Ectodermal cell (in vitro differentiated cells): ENCODE measurements around the gene TIMP3.

Experiments used
- H3K27ac ChIP-seq: 2 replicates; pipeline ENCODE4 v1.7.0; 2013; ENCODE audit warnings: mild to moderate bottlenecking, low read depth, low read length; ENCODE audit not compliant: insufficient read depth, poor library complexity, severe bottlenecking
- H3K27me3 ChIP-seq: 2 replicates; pipeline ENCODE4 v1.7.0; 2013; ENCODE audit warnings: mild to moderate bottlenecking, low read length; ENCODE audit not compliant: insufficient read depth, control insufficient read depth, poor library complexity, severe bottlenecking
- H3K36me3 ChIP-seq: one replicate; pipeline ENCODE4 v1.7.0; 2013; ENCODE audit warnings: low read length; ENCODE audit not compliant: control insufficient read depth, insufficient read depth
- H3K4me1 ChIP-seq: one replicate; pipeline ENCODE4 v1.7.0; 2013; ENCODE audit warnings: low read length; ENCODE audit not compliant: control insufficient read depth, insufficient read depth
- H3K4me3 ChIP-seq: 2 replicates; pipeline ENCODE4 v1.7.0; 2013; ENCODE audit warnings: low read depth, low read length, control low read depth; ENCODE audit not compliant: insufficient read depth
- H3K9me3 ChIP-seq: 2 replicates; pipeline ENCODE4 v1.7.0; 2013; ENCODE audit warnings: mild to moderate bottlenecking, low read length, moderate library complexity; ENCODE audit not compliant: control insufficient read depth
- WGBS, 2 experiments: methylation state at CpG; one replicate each; pipeline ENCODE4 v1.1.7; 2013; ENCODE audit warnings: missing lambda C conversion rate in 2 of 2; 5-methylcytosine and 5-hydroxymethylcytosine counted together

Gene TIMP3

GRCh38 chr22:32852395-32853251, 51.1 kb downstream of the TIMP3 start:
- Histone ChIP-seq H3K4me1 (no peaks in the 10 kb centered on the region), H3K9me3 (no peaks in the 10 kb centered on the region), H3K4me3 (no peak overlapping the region), H3K27ac (no peak overlapping the region), H3K27me3 (no peaks in the 10 kb centered on the region), H3K36me3 (no peaks in the 10 kb centered on the region)
- 85 to 89% methylated on average over 10 of the region's 10 CpGs for WGBS, 2 experiments

- H3K27me3 ChIP-seq: no peaks in the 10 kb centered on the region
- WGBS, 2 experiments: 87 to 95% methylated on average over 1 to 2 of the region's 2 CpGs
- no peak overlapping the region for H3K27ac ChIP-seq
- no peak overlapping the region for H3K4me3 ChIP-seq
- no peaks in the 10 kb centered on the region for H3K36me3 ChIP-seq
- no peaks in the 10 kb centered on the region for H3K4me1 ChIP-seq
- H3K9me3 ChIP-seq: no peaks in the 10 kb centered on the region
Observed at GRCh38 chr22:32853662-32854061, 52.2 kb downstream of the TIMP3 start.

- Histone ChIP-seq H3K9me3 (no peaks in the 10 kb centered on the region), H3K4me3 (no peak overlapping the region), H3K4me1 (no peaks in the 10 kb centered on the region), H3K27me3 (no peaks in the 10 kb centered on the region), H3K27ac (no peak overlapping the region), H3K36me3 (no peaks in the 10 kb centered on the region)
- WGBS, 2 experiments: 93 to 95% methylated on average over 14 of the region's 14 CpGs
Observed at GRCh38 chr22:32854351-32854804, 52.9 kb downstream of the TIMP3 start.

- Histone ChIP-seq H3K36me3 (no peaks in the 10 kb centered on the region), H3K9me3 (no peaks in the 10 kb centered on the region), H3K4me3 (no peak overlapping the region), H3K27me3 (no peaks in the 10 kb centered on the region), H3K27ac (no peak overlapping the region), H3K4me1 (no peaks in the 10 kb centered on the region)
- 91 to 93% methylated on average over 7 to 8 of the region's 8 CpGs for WGBS, 2 experiments
Observed at GRCh38 chr22:32855045-32855756, 53.7 kb downstream of the TIMP3 start.

- H3K4me1 ChIP-seq: no peaks in the 10 kb centered on the region
- no peak overlapping the region for H3K4me3 ChIP-seq
- WGBS, 2 experiments: 96% methylated on average over 3 of the region's 3 CpGs
- H3K9me3 ChIP-seq: no peaks in the 10 kb centered on the region
- no peaks in the 10 kb centered on the region for H3K36me3 ChIP-seq
- H3K27ac ChIP-seq: no peak overlapping the region
- no peaks in the 10 kb centered on the region for H3K27me3 ChIP-seq
Observed at GRCh38 chr22:32858121-32858703, 56.7 kb downstream of the TIMP3 start.

- no peak overlapping the region for H3K27ac ChIP-seq
- no peaks in the 10 kb centered on the region for H3K36me3 ChIP-seq
- no peak overlapping the region for H3K4me3 ChIP-seq
- H3K27me3 ChIP-seq: no peaks in the 10 kb centered on the region
- no peaks in the 10 kb centered on the region for H3K9me3 ChIP-seq
- no peaks in the 10 kb centered on the region for H3K4me1 ChIP-seq
- 92 to 95% methylated on average over 9 of the region's 9 CpGs for WGBS, 2 experiments
Observed at GRCh38 chr22:32858957-32859356, 57.5 kb downstream of the TIMP3 start.

- 90 to 92% methylated on average over 1 of the region's 1 CpG for WGBS, 2 experiments
- no peak overlapping the region for H3K4me3 ChIP-seq
- H3K27me3 ChIP-seq: no peaks in the 10 kb centered on the region
- no peak overlapping the region for H3K27ac ChIP-seq
- H3K9me3 ChIP-seq: no peaks in the 10 kb centered on the region
- H3K36me3 ChIP-seq: no peaks in the 10 kb centered on the region
- no peaks in the 10 kb centered on the region for H3K4me1 ChIP-seq
Observed at GRCh38 chr22:32859743-32860142, 58.2 kb downstream of the TIMP3 start.

GRCh38 chr22:32861330-32861729, 59.8 kb downstream of the TIMP3 start:
- H3K4me3 ChIP-seq: no peak overlapping the region
- no peaks in the 10 kb centered on the region for H3K36me3 ChIP-seq
- WGBS, 2 experiments: 97% methylated on average over 5 of the region's 5 CpGs
- H3K27ac ChIP-seq: no peak overlapping the region
- H3K4me1 ChIP-seq: no peaks in the 10 kb centered on the region
- no peaks in the 10 kb centered on the region for H3K9me3 ChIP-seq
- H3K27me3 ChIP-seq: no peaks in the 10 kb centered on the region

- 92 to 95% methylated on average over 4 of the region's 4 CpGs for WGBS, 2 experiments
- H3K4me3 ChIP-seq: no peak overlapping the region
- no peaks in the 10 kb centered on the region for H3K4me1 ChIP-seq
- H3K36me3 ChIP-seq: no peaks in the 10 kb centered on the region
- H3K27me3 ChIP-seq: no peaks in the 10 kb centered on the region
- H3K9me3 ChIP-seq: no peaks in the 10 kb centered on the region
- H3K27ac ChIP-seq: no peak overlapping the region
Observed at GRCh38 chr22:32862083-32862482, 60.6 kb downstream of the TIMP3 start.
